ENCODE data around the gene METTL23. TPM values are rescaled to one million over a fixed set of nuclear protein-coding genes. Genes with fewer than 3 reads are reported as not detected.
"Not testable (repeated sequence)": the region's sequence is repeated elsewhere in the genome, so short reads cannot be mapped to it uniquely, and the experiment has no call there.

Gene METTL23
- total RNA-seq, 2 experiments from 2014 or later = 35.4 to 37.8 TPM

DNA sequence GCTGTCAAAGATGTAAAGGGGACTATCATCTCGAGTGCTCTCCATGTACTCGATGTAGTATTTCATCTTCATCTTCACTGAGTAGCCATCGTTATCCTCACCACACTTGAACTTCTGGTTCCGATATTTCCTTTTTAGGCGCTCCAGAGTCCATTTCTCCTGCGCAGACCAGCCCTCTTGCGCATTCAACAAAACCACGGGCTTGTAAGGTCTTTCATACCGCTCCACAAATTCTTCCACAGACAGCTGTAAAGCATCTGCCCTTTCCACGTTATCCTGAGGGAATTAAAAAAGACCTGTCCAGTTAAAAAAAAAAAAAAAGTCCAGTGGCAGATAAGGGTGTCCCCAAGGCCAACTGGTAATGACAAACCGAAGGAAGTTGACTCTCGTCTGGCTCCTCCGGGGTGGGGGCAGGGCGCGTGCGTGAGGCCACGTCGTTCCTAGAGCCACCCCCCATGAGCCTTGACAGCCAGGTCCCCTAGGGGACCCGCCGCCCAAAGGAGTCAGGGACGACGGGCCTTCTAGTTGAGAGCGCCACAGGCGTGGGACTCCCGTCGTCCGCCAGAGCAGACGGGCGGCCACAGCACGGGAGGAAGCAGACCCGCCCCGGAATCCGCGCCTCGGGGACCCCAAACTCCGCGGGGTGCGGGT, 934 bp upstream of the METTL23 start:
- Mint-ChIP-seq H3K27ac (peak overlapping the region; percentile 99), H3K4me3 (peak overlapping the region; percentile 100), H3K4me1 (ENCODE audit: low read depth) (peaks cover 49% of the 10 kb centered on the region), H3K9me3 (no peaks in the 10 kb centered on the region), H3K36me3 (ENCODE audit: low read depth) (peaks cover 82% of the 10 kb centered on the region), H3K27me3 (no peaks in the 10 kb centered on the region)
- ChIA-PET CTCF (interaction anchor here (0.6 to 4.2 kb wide), 7 partner anchors 9 to 606 kb away, joined by 3 to 34 read pairs (median 4); partner anchors contain the start of genes MFSD11 and SRSF2), POLR2A (interaction anchor here (0.6 to 5.6 kb wide), 11 partner anchors 8 to 1232 kb away, joined by 3 to 165 read pairs (median 12); partner anchors contain the start of genes MFSD11, MXRA7 and SRSF2)
- no peaks in the 10 kb centered on the region for H3K27me3 ChIP-seq (ENCODE audit: control insufficient read depth in 1 of 2, insufficient read depth in 2 of 2, low read length in 2 of 2)
- ATAC-seq (ENCODE audit: poor library complexity) = peak; percentile 29
- H3K4me3 ChIP-seq (ENCODE audit: low read length) = peak overlapping the region; percentile 77
- intact Hi-C loops (cut with DNase I, micrococcal nuclease) = loop anchor here (1.0 to 5.0 kb wide), 6 partner anchors 12 to 417 kb away; partner anchors contain the start of genes SEC14L1 (in 1 of the 2) and SRSF2 (in 1 of the 2)
- peak; percentile 49 to 87 (median 66) for DNase-seq
- peaks cover 77% of the 10 kb centered on the region for H3K4me1 ChIP-seq (ENCODE audit: insufficient read depth, low read length)
- H3K9me3 ChIP-seq (ENCODE audit: control insufficient read depth in 1 of 2, insufficient read depth in 1 of 2, low read length in 2 of 2) = no peaks in the 10 kb centered on the region
- H3K27ac ChIP-seq (ENCODE audit: low read depth in 1 of 2, low read length in 2 of 2) = peak overlapping the region; percentile 93 to 97
- TF ChIP-seq CTCF (IDR thresholded peaks at IDR 0.05) = no peak
- peaks cover 59% of the 10 kb centered on the region for H3K36me3 ChIP-seq (ENCODE audit: insufficient read depth, low read length)

GRCh38 chr17:76726231-76726775, 336 bp upstream of the METTL23 start, which contains the start of gene JMJD6:
Gene JMJD6 (minus strand): TSS chr17:76726606. CDS start chr17:76726475, 131 bp downstream.
- ChIA-PET CTCF (interaction anchor here (1.0 to 4.2 kb wide), 5 partner anchors 9 to 26 kb away, joined by 3 to 34 read pairs (median 4); partner anchors contain the start of genes MFSD11 and SRSF2), POLR2A (interaction anchor here (0.6 to 5.6 kb wide), 11 partner anchors 9 to 1232 kb away, joined by 3 to 165 read pairs (median 12); partner anchors contain the start of genes MFSD11, MXRA7 and SRSF2)
- Mint-ChIP-seq H3K4me3 (peak within 1 kb of the TSS; percentile 100), H3K36me3 (ENCODE audit: low read depth) (peaks cover 78% of the 10 kb centered on the region), H3K27me3 (no peaks in the 10 kb centered on the region), H3K9me3 (no peaks in the 10 kb centered on the region), H3K27ac (peak within 1 kb of the TSS; percentile 99), H3K4me1 (ENCODE audit: low read depth) (peaks cover 50% of the 10 kb centered on the region)
- peak in 11 of 14 experiments; percentile 88 to 98 (median 92) for DNase-seq
- Histone ChIP-seq H3K36me3 (ENCODE audit: insufficient read depth, low read length) (peaks cover 58% of the 10 kb centered on the region), H3K4me1 (ENCODE audit: insufficient read depth, low read length) (peaks cover 80% of the 10 kb centered on the region), H3K9me3 (ENCODE audit: control insufficient read depth in 1 of 2, insufficient read depth in 1 of 2, low read length in 2 of 2) (no peaks in the 10 kb centered on the region), H3K27ac (ENCODE audit: low read depth in 1 of 2, low read length in 2 of 2) (peak within 1 kb of the TSS; percentile 93 to 97), H3K27me3 (ENCODE audit: control insufficient read depth in 1 of 2, insufficient read depth in 2 of 2, low read length in 2 of 2) (no peaks in the 10 kb centered on the region), H3K4me3 (ENCODE audit: low read length) (peak within 1 kb of the TSS; percentile 77)
- ATAC-seq (ENCODE audit: poor library complexity) = peak; percentile 81
- TF ChIP-seq CTCF (IDR thresholded peaks at IDR 0.05) = no peak
- intact Hi-C loops (cut with DNase I, micrococcal nuclease) = loop anchor here (1.0 to 5.0 kb wide), 6 partner anchors 11 to 416 kb away; partner anchors contain the start of genes SEC14L1 (in 1 of the 2) and SRSF2 (in 1 of the 2)

DNA sequence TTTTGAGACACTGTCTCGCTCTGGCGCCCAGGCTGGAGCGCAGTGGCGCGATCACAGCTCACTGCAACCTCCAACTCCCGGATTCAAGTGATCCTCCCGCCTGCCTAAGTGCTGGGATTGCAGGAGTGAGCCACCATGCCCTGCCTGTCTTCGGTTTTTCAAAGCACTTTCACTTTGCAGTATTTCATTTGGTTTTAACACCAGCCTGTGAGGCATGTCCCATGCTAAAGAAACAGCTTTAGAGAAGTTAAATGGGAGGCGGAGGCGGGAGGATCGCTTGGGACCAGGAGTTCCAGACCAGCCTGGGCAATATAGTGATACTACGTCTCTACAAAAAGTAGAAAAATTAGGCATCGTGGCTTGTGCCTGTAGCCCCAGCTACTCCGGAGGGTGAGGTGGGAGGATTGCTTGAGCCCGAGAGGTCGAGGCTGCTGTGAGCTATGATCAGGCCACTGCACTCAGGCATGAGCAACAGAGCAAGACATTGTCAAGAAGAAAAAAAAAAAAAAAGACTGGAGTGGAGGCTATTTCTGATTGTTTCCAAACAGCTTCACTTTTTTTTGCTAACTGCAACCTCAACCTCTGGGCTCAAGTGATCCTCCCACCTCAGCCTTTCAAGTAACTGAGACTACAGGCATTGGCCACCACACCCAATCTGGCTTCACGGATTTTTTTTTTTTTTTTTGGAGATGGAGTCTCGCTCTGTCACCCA, 1.3 kb downstream of the METTL23 start:
- ChIA-PET POLR2A (interaction anchor here (0.9 to 5.6 kb wide), 10 partner anchors 9 to 1402 kb away, joined by 3 to 165 read pairs (median 16); partner anchors contain the start of genes MFSD11, MXRA7, SRSF2 and TMC8), CTCF (interaction anchor here (0.6 to 4.2 kb wide), 13 partner anchors 8 to 359 kb away, joined by 3 to 34 read pairs (median 4); partner anchors contain the start of genes MFSD11 and SRSF2)
- H3K9me3 ChIP-seq (ENCODE audit: control insufficient read depth in 1 of 2, insufficient read depth in 1 of 2, low read length in 2 of 2) = no peaks in the 10 kb centered on the region
- no peak for TF ChIP-seq CTCF (IDR thresholded peaks at IDR 0.05)
- Mint-ChIP-seq H3K4me3 (peak overlapping the region; percentile 100), H3K27me3 (no peaks in the 10 kb centered on the region), H3K4me1 (ENCODE audit: low read depth) (peaks cover 54% of the 10 kb centered on the region), H3K36me3 (ENCODE audit: low read depth) (peaks cover 77% of the 10 kb centered on the region), H3K9me3 (no peaks in the 10 kb centered on the region), H3K27ac (peak overlapping the region; percentile 99)
- H3K36me3 ChIP-seq (ENCODE audit: insufficient read depth, low read length) = peaks cover 60% of the 10 kb centered on the region
- no peaks in the 10 kb centered on the region for H3K27me3 ChIP-seq (ENCODE audit: control insufficient read depth in 1 of 2, insufficient read depth in 2 of 2, low read length in 2 of 2)
- ATAC-seq (ENCODE audit: poor library complexity) (no peak), DNase-seq (peak in 4 of 14 experiments; percentile 22 to 63 (median 54))
- H3K27ac ChIP-seq (ENCODE audit: low read depth in 1 of 2, low read length in 2 of 2) = peak overlapping the region; percentile 93 to 97
- H3K4me3 ChIP-seq (ENCODE audit: low read length) = peak overlapping the region; percentile 77
- intact Hi-C loops (cut with DNase I, micrococcal nuclease) = loop anchor here (1.0 to 5.0 kb wide), 8 partner anchors 7 to 414 kb away; partner anchors contain the start of gene SEC14L1 (in 1 of the 2)
- peaks cover 83% of the 10 kb centered on the region for H3K4me1 ChIP-seq (ENCODE audit: insufficient read depth, low read length)

- peaks cover 61% of the 10 kb centered on the region for H3K4me1 Mint-ChIP-seq (ENCODE audit: low read depth)
- CTCF ChIA-PET; H3K27me3 Mint-ChIP-seq; ATAC-seq (ENCODE audit: poor library complexity); H3K4me3 ChIP-seq (ENCODE audit: low read length); H3K9me3 Mint-ChIP-seq; H3K27me3 ChIP-seq (ENCODE audit: control insufficient read depth in 1 of 2, insufficient read depth in 2 of 2, low read length in 2 of 2); DNase-seq; H3K9me3 ChIP-seq (ENCODE audit: control insufficient read depth in 1 of 2, insufficient read depth in 1 of 2, low read length in 2 of 2): not testable (repeated sequence)
- peak overlapping the region; percentile 92 for H3K4me3 Mint-ChIP-seq
- Histone ChIP-seq H3K27ac (ENCODE audit: low read depth in 1 of 2, low read length in 2 of 2) (peak overlapping the region in 1 of 2 donors; percentile 4), H3K36me3 (ENCODE audit: insufficient read depth, low read length) (peaks cover 69% of the 10 kb centered on the region), H3K4me1 (ENCODE audit: insufficient read depth, low read length) (peaks cover 70% of the 10 kb centered on the region)
- peak overlapping the region; percentile 96 for H3K27ac Mint-ChIP-seq
- intact Hi-C loops (cut with DNase I, micrococcal nuclease) = loop anchor here in 1 of 2 experiments (10.0 kb wide), 2 partner anchors 277 to 947 kb away; partner anchors contain the start of genes UBE2O and UNK
- POLR2A ChIA-PET = interaction anchor here (0.6 to 7.9 kb wide), 8 partner anchors 12 to 593 kb away, joined by 3 to 63 read pairs (median 4); partner anchors contain the start of gene MXRA7
- H3K36me3 Mint-ChIP-seq (ENCODE audit: low read depth) = peaks cover 80% of the 10 kb centered on the region
Measured at GRCh38 chr17:76731800-76732733, 5.4 kb downstream of the METTL23 start.
